Lower leg skin (tissue), 3 donors: ENCODE measurements around the gene PARP16.

Source experiments
- CTCF ChIP-seq, 3 donors: fragments of 450-650 bp; IDR thresholded peaks; one replicate each; pipeline ENCODE4 v1.5.1; 2016; ENCODE audit warnings: antibody characterized with exemption in 3 of 3, mild to moderate bottlenecking in 3 of 3, moderate library complexity in 2 of 3
- POLR2A ChIP-seq, 2 donors: fragments of 450-650 bp; IDR thresholded peaks; one replicate each; pipeline ENCODE4 v1.6.1; 2016 to 2017; ENCODE audit warnings: antibody characterized with exemption in 2 of 2, mild to moderate bottlenecking in 1 of 2, moderate library complexity in 1 of 2

- TF ChIP-seq POLR2A (IDR thresholded peaks at IDR 0.05) = peak in 1 of 2 donors; percentile 95
- peak in 1 of 3 donors; percentile 4 for TF ChIP-seq CTCF (IDR thresholded peaks at IDR 0.05)
Measured at GRCh38 chr15:65304381-65305149, 17.9 kb upstream of the PARP16 start, which contains the start of gene RNU5B-1.
